ENCODE data around the gene AK1.
"Not testable (repeated sequence)": the region's sequence is repeated elsewhere in the genome, so short reads cannot be mapped to it uniquely, and the experiment has no call there.

Gene AK1

DNA sequence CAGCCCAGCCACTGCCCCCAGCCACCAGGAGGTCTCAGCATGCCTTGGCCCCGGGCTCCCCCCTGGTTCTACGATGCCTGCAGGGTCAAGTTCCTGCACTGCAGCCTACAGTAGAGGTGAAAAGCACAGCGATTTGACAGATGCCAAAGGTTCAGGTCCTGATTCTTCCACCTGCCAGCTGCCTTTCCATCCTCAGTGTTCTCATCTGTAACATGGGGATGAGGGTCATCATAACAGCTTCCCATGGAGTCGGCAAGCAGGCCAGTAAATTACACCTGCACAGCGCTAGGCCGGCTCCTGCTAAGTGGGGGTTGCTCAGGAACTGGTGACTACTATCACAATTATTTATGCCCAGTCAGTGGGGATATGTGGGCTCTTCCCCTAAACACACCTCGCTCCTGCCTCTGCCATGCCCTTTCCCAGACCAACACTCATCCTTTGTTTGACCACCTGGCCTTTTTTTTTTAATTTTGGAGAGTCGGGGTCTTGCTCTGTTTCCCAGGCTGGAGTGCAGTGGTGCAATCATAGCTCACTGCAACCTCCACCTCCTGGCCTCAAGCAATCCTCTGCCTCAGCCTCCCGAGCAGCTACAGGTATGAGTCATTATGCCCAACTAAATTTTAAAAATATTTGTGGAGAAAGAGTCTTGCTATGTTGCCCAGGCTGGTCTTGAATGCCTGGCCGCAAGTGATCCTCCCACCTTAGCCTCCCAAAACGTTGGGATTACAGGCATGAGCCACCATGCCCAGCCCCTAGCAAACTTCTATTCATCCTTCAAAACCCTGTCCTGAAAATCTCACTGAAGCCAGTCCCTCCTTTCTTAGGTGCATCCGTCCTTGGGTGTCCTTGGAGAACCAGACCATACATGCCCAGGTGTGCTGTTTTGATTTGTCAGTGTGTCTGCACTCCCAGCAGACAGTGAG is 29.4 kb downstream of the AK1 start:
- DNase-seq (ENCODE audit: low read depth, low spot score), result no peak

GRCh38 chr9:127847178-127847510 is 30.3 kb downstream of the AK1 start:
- DNase-seq (ENCODE audit: low read depth, low spot score), result no peak

DNA sequence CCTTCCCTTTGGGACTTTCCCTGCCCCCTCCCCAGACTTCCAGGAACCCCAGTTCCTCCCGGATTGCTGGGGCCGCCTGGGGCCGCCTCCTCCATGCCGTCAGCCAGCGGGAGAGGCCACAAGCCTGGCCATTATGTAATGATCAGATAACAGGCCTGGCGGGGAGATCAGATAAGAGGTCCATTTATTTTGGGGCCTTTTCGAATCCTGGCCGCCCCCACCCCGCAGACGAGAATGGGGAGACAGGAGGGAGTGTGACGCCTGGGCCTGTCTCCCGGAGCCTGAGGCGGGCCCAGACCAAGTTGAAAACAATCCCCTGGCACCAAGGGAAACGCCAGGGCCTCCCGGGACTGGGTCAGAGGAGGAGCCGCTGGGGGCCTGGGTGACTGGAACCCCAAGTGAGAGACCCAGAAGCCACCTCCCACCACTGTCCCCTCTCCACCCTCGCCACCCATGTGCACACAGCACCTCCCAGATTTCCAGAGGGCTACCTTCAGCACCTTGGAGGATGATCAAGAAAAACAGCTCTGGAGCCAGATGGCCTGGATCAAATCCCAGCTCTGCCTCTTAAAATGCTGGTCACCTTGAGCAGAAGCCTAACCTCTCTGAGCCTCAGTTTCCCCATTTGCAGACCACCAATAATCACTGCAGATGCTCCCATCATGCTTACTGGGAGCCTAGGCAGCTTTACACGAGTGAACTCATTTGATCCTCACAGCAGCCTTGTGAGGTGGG is 30.9 kb downstream of the AK1 start:
- DNase-seq (ENCODE audit: low read depth, low spot score), result no peak

- DNase-seq (ENCODE audit: low read depth, low spot score), result not testable (repeated sequence)
Observed at GRCh38 chr9:127845619-127846018, 31.9 kb downstream of the AK1 start.

GRCh38 chr9:127844821-127845359 is 32.6 kb downstream of the AK1 start:
- no peak for DNase-seq (ENCODE audit: low read depth, low spot score)

- DNase-seq (ENCODE audit: low read depth, low spot score), result no peak
Observed at GRCh38 chr9:127841087-127841835, 36.2 kb downstream of the AK1 start.

GRCh38 chr9:127838375-127839078 is 38.9 kb downstream of the AK1 start:
- no peak for DNase-seq (ENCODE audit: low read depth, low spot score)

DNA sequence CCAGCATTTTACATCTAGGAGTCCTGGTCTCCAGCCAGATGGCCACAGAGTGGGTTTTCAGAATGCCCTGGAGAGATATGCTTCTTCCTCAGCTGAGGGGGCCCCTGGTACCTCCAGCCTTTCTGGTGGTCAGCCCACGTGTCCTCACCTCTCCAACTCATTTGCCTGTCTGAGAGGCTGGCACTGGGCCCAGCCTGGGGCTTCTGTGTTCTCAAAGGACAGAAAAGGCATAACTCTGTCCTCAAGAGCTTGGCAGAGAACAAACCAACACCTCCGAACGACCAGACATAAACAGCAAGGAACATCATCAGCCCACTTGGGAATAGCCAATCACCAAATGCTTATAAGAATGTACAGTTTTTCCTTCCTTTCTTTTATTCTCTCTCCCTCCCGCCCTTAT is 40.1 kb downstream of the AK1 start:
- DNase-seq (ENCODE audit: low read depth, low spot score), result no peak

DNA sequence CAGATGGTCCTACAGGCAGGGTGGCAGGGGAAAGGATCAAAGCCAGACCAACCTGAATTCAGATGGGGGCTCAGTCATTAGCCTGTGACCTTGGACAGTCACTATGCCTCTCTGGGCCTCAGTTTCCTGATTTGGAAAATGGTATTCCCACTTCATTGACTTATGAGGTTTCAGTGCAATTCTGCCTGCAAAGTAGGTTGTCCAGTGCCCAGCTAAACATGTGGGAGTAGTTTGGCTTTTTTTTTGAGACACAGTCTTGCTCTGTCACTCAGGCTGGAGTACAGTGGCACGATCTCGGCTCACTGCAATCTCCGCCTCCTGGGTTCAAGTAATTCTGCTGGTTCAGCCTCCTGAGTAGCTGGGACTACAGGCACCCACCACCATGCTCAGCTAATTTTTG is 40.9 kb downstream of the AK1 start:
- not testable (repeated sequence) for DNase-seq (ENCODE audit: low read depth, low spot score)

DNA sequence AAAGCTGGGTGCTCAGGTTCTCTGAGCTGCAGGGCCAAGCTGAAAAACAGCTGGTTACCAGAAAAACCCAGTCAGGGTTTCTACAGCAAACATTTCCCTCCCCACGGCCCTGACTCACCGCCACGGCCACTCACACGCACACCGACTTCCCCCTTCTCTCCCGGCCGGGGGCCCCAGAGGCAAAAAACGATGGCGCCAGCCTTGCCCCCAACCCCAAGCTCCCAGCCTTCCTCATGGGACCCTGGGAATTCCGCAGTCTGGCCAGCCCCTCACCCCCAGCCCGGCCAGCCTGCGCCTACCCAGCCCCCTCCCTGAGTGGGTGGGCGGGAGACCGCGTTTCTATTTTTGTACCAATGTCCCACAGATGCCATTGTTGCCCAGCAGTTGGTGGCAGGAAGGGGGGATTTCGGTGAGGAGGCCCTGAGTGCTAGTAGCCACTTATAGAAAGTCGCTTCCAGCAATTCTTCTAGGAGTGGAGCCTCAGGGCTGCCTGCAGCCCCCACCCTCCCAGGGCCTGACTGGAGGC is 41.4 kb downstream of the AK1 start:
- no peak for DNase-seq (ENCODE audit: low read depth, low spot score)

DNA sequence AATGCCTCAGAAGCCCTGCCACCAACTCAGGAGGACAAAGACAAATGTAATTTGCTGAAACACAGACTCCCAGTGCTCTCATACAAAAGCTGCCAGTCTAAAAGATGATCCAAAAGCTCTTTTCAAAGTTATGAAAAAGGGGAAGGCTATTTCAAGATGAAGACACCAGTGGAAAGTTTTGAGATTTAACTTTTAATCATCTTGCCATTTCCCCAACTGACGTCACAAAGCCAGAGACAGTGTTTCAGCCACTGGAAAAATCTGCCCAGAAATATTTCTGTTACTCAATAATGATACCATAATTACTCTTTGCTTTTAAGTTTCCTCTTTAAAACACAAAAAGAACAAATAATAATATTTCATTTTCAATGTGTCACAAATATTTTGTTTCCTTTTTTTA is 43.9 kb downstream of the AK1 start:
- DNase-seq (ENCODE audit: low read depth, low spot score), result no peak

GRCh38 chr9:127832248-127832647 is 45.2 kb downstream of the AK1 start:
- DNase-seq (ENCODE audit: low read depth, low spot score), result no peak

DNA sequence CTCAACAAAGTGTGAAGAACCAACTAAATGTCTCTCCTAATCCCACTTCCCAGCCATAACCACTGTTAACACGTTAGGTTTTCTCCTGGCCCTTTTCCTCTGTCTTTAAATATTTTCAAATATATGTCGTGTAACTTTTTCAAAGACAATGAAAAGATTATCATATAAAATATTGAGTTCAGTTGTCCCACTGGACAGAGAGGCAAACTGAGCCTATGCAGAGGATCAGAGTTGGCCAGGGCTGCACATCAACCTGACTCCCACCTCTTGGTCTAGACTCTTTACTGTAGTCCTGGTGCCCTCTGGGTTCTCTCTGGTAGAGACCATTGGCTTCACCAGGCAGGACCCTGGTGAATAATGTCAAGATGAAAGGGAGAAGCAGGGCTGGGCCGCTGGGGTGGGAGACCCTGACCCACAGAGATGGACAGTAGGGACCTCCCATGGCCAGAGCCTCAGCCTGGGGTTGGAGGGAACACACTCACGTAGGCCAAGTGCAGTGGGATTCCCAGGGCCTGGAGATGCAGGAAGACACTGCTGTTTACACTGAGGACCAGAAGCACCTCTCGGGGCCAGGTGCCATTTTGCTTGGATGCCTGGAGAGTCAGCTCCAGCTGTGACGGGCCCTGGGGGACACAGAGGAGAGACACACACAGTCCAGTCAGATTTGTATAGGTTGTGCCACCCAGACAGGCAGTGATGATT is 48.1 kb downstream of the AK1 start:
- DNase-seq (ENCODE audit: low read depth, low spot score), result no peak

GRCh38 chr9:127828262-127829031 is 49.0 kb downstream of the AK1 start:
- no peak for DNase-seq (ENCODE audit: low read depth, low spot score)

- DNase-seq (ENCODE audit: low read depth, low spot score), result no peak
Observed at GRCh38 chr9:127826253-127826913, 51.1 kb downstream of the AK1 start.

DNA sequence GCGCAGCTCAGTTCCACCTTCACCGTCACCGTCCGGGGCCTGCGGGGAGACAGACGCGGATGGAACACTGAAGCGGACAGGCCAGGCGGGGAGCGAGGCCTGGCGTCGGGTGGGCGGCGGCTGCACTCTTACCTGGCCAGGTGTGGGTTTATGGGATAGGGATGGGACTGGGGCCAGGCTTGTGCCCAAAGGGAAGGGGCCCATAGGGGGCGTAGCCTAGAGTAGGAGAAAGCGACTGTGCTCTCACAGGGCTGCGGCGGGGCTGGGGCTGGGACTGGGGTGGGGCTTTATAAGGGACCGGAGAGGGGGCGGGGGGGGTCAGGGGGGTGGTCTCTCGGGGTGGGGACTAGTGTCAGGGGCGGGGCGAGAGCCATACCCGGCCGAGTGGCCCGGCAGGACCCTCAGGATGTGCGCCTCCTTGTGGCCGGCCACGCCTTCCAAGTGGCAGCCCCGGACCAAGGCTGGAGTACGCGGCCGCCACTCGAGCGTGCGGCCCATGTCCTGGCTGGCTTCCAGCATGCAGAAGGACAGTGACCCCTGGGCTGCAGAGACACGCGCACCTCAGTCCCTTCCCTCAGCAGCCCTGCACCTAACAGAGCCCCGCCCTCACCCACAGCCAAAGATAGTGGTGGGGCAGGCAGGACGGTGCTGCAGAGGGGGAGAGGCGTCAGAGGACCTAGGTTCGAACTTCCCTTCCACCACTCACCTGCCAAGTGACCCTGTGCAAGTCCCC is 52.0 kb downstream of the AK1 start:
- no peak for DNase-seq (ENCODE audit: low read depth, low spot score)

DNA sequence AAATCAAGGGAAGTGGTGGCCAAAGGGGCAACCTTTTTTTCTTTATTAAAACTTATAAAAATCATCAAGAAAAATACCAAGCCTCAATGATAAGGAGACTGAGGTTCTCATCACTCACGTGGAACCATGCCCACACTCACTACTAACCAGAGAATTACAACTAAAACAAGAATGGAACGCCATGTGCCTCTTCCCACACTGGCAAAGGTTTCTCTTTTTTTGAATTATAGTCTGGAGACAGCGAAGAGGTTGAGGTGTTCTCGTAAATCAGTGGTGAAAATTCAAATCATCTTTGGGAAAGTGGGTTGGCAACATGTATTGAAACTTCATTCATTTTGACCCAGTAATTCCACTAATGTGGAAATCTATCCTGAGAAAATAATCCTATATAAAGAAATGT is 55.4 kb downstream of the AK1 start:
- no peak for DNase-seq (ENCODE audit: low read depth, low spot score)

- DNase-seq (ENCODE audit: low read depth, low spot score), result no peak
Observed at GRCh38 chr9:127818574-127818973, 58.9 kb downstream of the AK1 start.

All from activated naive CD8-positive, alpha-beta T cell treated with anti-CD3 and anti-CD28 coated beads, Interleukin-2, amount 50 U/mL, for 16 hours (primary cell).